GM23338 (cell line): Measurements from ENCODE around the gene KLK11.

Experiments used
- CREB1 ChIP-seq: fragments of 250-450 bp; sonication (Bioruptor Pico); IDR thresholded peaks from 2 replicates; pipeline ENCODE4 v1.5.0; 2020; ENCODE audit warnings: low read depth, mild to moderate bottlenecking, moderate library complexity
- CTCF ChIP-seq, 2 experiments: fragments of 200-600 bp in 1 of 2; sonication (generic) in 1 of 2; conservative IDR thresholded peaks; 2 replicates each; pipeline versions ENCODE4 v1.5.1 to v1.6.1; 2016 to 2017; ENCODE audit warnings: antibody characterized with exemption in 2 of 2, low read depth in 2 of 2, mild to moderate bottlenecking in 2 of 2, moderate library complexity in 1 of 2
- ETS1 ChIP-seq: IDR thresholded peaks from 2 replicates; pipeline ENCODE4 v1.6.1; 2016; ENCODE audit warnings: antibody characterized with exemption
- EZH2 ChIP-seq: fragments of 200-600 bp; sonication (generic); IDR thresholded peaks from one replicate; pipeline ENCODE4 v1.8.0; 2017; ENCODE audit warnings: antibody characterized with exemption, mild to moderate bottlenecking, low read depth; ENCODE audit not compliant: unreplicated experiment
- EZH2phosphoT487 ChIP-seq: fragments of 200-600 bp; sonication (generic); IDR thresholded peaks from one replicate; pipeline ENCODE4 v1.8.1; 2018; ENCODE audit warnings: antibody characterized with exemption; ENCODE audit not compliant: unreplicated experiment
- JUNB ChIP-seq: IDR thresholded peaks from one replicate; pipeline ENCODE4 v1.6.1; 2016; ENCODE audit warnings: antibody characterized with exemption; ENCODE audit not compliant: unreplicated experiment
- NANOG ChIP-seq: IDR thresholded peaks from 2 replicates; pipeline ENCODE4 v1.6.1; 2016; ENCODE audit warnings: antibody characterized with exemption, borderline replicate concordance
- POLR2AphosphoS5 ChIP-seq: IDR thresholded peaks from 2 replicates; pipeline ENCODE4 v1.6.1; 2016; ENCODE audit warnings: antibody characterized with exemption, low read depth
- REST ChIP-seq: IDR thresholded peaks from one replicate; pipeline ENCODE4 v1.6.1; 2018; ENCODE audit warnings: antibody characterized with exemption; ENCODE audit not compliant: unreplicated experiment
- STAT1 ChIP-seq: IDR thresholded peaks from one replicate; pipeline ENCODE4 v1.6.1; 2016; ENCODE audit warnings: antibody characterized with exemption; ENCODE audit not compliant: unreplicated experiment
- ZNF114 ChIP-seq: fragments of 250-450 bp; sonication (Bioruptor Pico); IDR thresholded peaks from 2 replicates; pipeline ENCODE4 v1.5.0; 2020; ENCODE audit warnings: mild to moderate bottlenecking, moderate library complexity

GRCh38 chr19:51031880-51032225, 5.4 kb upstream of the KLK11 start:
- TF ChIP-seq CTCF (conservative IDR thresholded peaks at IDR 0.05; ENCODE audit: low read depth in 2 of 2), result no peak
- TF ChIP-seq REST, result no peak
- TF ChIP-seq ZNF114 (CRISPR knock-in tag), result no peak
- no peak for TF ChIP-seq EZH2
- TF ChIP-seq EZH2phosphoT487, result no peak
- TF ChIP-seq ETS1, result no peak
- no peak for TF ChIP-seq JUNB
- no peak for TF ChIP-seq POLR2AphosphoS5
- TF ChIP-seq CREB1 (CRISPR knock-in tag), result no peak
- no peak for TF ChIP-seq NANOG
- no peak for TF ChIP-seq STAT1
